Pancreas (tissue), 10 donors: ENCODE results near the gene PRELP. TPM values are rescaled to one million over a fixed set of nuclear protein-coding genes. Genes with fewer than 3 reads are reported as not detected.

Experiments used
- ATAC-seq, 4 donors: fragments of 200-7000 bp; cut with Tn5 transposase; one replicate each; pipeline versions ENCODE4 v1.8.0 to v1.9.1; 2020; ENCODE audit warnings: mild to moderate bottlenecking in 4 of 4, moderate library complexity in 4 of 4
- DNase-seq, 6 donors: peaks; one replicate each; pipeline ENCODE4 v3.0.0-alpha.2; 2020
- FAIRE-seq: peaks from 2 replicates; lab custom pipeline; 2012; peaks lifted over from hg19 to GRCh38; lab: Jason Lieb, UNC
- H3K27ac ChIP-seq, 4 donors: fragments of 200-600 bp; sonication (generic); 1 replicate in 3 of 4; 2 replicates in 1 of 4; pipeline versions ENCODE4 v1.5.0 to v1.8.0; 2020
- H3K27me3 ChIP-seq, 4 donors: fragments of 200-600 bp; one replicate each; pipeline ENCODE4 v1.8.0; 2021
- H3K36me3 ChIP-seq, 3 donors: fragments of 200-600 bp; sonication (generic) in 1 of 3; one replicate each; pipeline versions ENCODE4 v1.5.0 to v1.8.0; 2020 to 2021
- H3K4me1 ChIP-seq, 3 donors: fragments of 200-600 bp; one replicate each; pipeline ENCODE4 v1.8.0; 2021
- H3K4me3 ChIP-seq, 4 donors: fragments of 200-600 bp; sonication (generic) in 2 of 4; one replicate each; pipeline versions ENCODE4 v1.5.0 to v1.8.0; 2020 to 2021
- H3K9me3 ChIP-seq, 4 donors: fragments of 200-600 bp; one replicate each; pipeline ENCODE4 v1.8.0; 2021
- WGBS, 2 donors: extraction: QIAGEN DNeasy Blood & Tissue Kit; methylation state at CpG; one replicate each; pipeline ENCODE4 v1.1.7; 2013; 5-methylcytosine and 5-hydroxymethylcytosine counted together
- intact Hi-C, 3 donors: fragments of 100-400 bp; cut with DNase I; formaldehyde crosslinking; loops; one replicate each; pipeline versions ENCODE4 v1.11.1 to v1.14.2; 2022
- polyA plus RNA-seq, 2 donors: library from polyadenylated mRNA; stranded (reverse); fragments of 200-250 nt; gene quantifications; one replicate each; pipeline ENCODE4 v1.2.3, GENCODE V29; 2013
- total RNA-seq, 6 donors: library from RNA; stranded (reverse); fragmentation: NEBNext Ultra II Directional in 4 of 6; extraction: Animal tissue kit (Norgen Biotek cat#: 25700) in 4 of 6; gene quantifications; one replicate each; pipeline versions ENCODE4 v1.2.1 to v1.2.4, GENCODE V29; 2021 to 2023
- TF ChIP-seq, protein P1 (sequence below), 4 donors: fragments of 200-600 bp; sonication (generic) in 3 of 4; IDR thresholded peaks; one replicate each; pipeline versions ENCODE4 v1.5.0 to v1.8.0; 2021; ENCODE audit warnings: antibody characterized with exemption in 4 of 4
- donor health status: healthy with polysubstance abuse.
- donor health status: DM: no; HTN: no; CAD: no; lungs with moderate emphysema.
- donor health status: DM: no; HTN: no; CAD: no.
- donor health status: control.
- donor health status: control.
- donor health status: Bipolar disorder and iron deficiency.
- donor health status: DM: yes; HTN: yes; CAD: no.
- donor health status: DM: no; HTN: no; CAD: no.
- donor health status: DM: no; HTN: no; CAD: no.
- donor health status: DM: yes; HTN: yes; CAD: no.

The PRELP gene
- total and polyA plus RNA-seq, 8 donors: 1.2 to 6.6 (median 3.0) TPM

GRCh38 chr1:203528063-203528462 is 52.5 kb downstream of the PRELP start:
- FAIRE-seq (no peak), ATAC-seq (no peak), DNase-seq (no peak)
- no peak overlapping the region for H3K27ac ChIP-seq
- 95% methylated on average over 3 of the region's 3 CpGs for WGBS, 2 donors
- no peaks in the 10 kb centered on the region for H3K4me1 ChIP-seq
- no peak overlapping the region for H3K4me3 ChIP-seq
- TF ChIP-seq, protein P1, sequence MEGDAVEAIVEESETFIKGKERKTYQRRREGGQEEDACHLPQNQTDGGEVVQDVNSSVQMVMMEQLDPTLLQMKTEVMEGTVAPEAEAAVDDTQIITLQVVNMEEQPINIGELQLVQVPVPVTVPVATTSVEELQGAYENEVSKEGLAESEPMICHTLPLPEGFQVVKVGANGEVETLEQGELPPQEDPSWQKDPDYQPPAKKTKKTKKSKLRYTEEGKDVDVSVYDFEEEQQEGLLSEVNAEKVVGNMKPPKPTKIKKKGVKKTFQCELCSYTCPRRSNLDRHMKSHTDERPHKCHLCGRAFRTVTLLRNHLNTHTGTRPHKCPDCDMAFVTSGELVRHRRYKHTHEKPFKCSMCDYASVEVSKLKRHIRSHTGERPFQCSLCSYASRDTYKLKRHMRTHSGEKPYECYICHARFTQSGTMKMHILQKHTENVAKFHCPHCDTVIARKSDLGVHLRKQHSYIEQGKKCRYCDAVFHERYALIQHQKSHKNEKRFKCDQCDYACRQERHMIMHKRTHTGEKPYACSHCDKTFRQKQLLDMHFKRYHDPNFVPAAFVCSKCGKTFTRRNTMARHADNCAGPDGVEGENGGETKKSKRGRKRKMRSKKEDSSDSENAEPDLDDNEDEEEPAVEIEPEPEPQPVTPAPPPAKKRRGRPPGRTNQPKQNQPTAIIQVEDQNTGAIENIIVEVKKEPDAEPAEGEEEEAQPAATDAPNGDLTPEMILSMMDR (IDR thresholded peaks at IDR 0.05): no peak
- H3K36me3 ChIP-seq: no peaks in the 10 kb centered on the region
- no peaks in the 10 kb centered on the region for H3K27me3 ChIP-seq
- H3K9me3 ChIP-seq: no peaks in the 10 kb centered on the region
- intact Hi-C loops: no loop called here

DNA sequence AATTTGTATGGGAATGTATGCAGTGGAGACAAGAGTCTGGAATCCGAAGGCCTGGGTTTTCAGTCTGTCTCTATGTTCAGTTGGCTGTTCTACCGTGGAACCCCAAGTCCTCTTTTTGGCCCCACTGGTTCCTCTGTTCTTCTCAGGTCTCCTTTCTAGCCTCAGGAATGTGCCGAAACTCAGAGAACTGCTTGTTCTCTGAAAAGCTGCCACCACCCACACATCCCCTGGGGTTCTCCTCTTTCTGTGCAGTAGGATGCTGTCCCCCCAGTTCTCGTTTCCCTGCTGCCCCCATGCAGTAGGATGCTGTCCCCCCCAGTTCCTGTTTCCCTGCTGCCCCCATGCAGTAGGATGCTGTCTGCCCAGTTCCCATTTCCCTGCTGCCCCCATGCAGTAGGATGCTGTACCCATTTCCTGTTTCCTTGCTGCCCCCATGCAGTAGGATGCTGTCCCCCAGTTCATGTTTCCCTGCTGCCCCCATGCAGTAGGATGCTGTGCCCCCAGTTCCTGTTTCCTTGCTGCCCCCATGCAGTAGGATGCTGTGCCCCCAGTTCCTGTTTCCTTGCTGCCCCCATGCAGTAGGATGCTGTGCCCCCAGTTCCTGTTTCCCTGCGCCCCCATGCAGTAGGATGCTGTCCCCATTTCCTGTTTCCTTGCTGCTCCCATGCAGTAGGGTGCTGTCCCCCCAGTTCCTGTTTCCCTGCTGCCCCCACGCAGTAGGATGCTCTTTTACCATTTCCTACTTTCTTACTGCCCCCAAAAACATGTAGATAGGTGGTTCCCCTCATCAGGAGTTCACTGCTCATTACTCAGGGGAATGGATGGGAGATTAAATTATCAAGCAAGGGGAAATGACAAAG is 53.6 kb downstream of the PRELP start:
- Histone ChIP-seq H3K9me3 (no peaks in the 10 kb centered on the region), H3K27me3 (no peaks in the 10 kb centered on the region), H3K27ac (no peak overlapping the region), H3K4me3 (no peak overlapping the region), H3K36me3 (no peaks in the 10 kb centered on the region), H3K4me1 (no peaks in the 10 kb centered on the region)
- ATAC-seq (no peak), FAIRE-seq (no peak), DNase-seq (no peak)
- WGBS, 2 donors: 89 to 91% methylated on average over 6 of the region's 6 CpGs
- intact Hi-C loops: no loop called here
- TF ChIP-seq, protein P1 (IDR thresholded peaks at IDR 0.05): no peak

- ATAC-seq (no peak), DNase-seq (no peak), FAIRE-seq (no peak)
- Histone ChIP-seq H3K27ac (no peak overlapping the region), H3K4me3 (no peak overlapping the region), H3K27me3 (no peaks in the 10 kb centered on the region), H3K4me1 (no peaks in the 10 kb centered on the region), H3K36me3 (no peaks in the 10 kb centered on the region), H3K9me3 (no peaks in the 10 kb centered on the region)
- intact Hi-C loops: no loop called here
- TF ChIP-seq, protein P1 (IDR thresholded peaks at IDR 0.05): no peak
- WGBS, 2 donors: 85 to 86% methylated on average over 3 of the region's 3 CpGs
These were observed 55.5 kb downstream of the PRELP start for GRCh38 chr1:203531063-203531462.

DNA sequence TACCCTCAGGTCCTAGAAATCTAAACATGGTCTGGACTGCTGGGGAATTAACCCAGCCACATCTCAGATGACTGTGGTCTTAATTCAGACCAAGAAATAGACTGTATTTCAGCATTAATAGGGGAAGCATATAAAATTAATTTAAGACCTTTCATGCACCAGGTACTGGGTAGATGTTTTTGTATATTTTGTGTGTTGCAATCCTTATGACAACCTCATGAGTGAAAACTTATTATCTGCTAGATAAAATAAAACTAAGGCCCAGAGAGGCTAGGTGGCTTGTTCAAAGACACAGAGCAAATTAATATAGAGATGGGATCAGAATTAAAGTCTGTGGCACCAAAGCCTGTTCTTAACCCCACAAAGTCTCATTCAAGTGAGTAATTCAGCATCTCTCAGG is 58.4 kb downstream of the PRELP start:
- H3K36me3 ChIP-seq: no peaks in the 10 kb centered on the region
- no peaks in the 10 kb centered on the region for H3K27me3 ChIP-seq
- H3K27ac ChIP-seq: no peak overlapping the region
- ATAC-seq: no peak
- TF ChIP-seq, protein P1 (IDR thresholded peaks at IDR 0.05): no peak
- peaks cover 11 to 17% (median 13%) of the 10 kb centered on the region in 3 donors for H3K4me1 ChIP-seq
- DNase-seq: no peak
- H3K9me3 ChIP-seq: no peaks in the 10 kb centered on the region
- intact Hi-C loops: no loop called here
- no peak overlapping the region for H3K4me3 ChIP-seq
- no peak for FAIRE-seq

DNA sequence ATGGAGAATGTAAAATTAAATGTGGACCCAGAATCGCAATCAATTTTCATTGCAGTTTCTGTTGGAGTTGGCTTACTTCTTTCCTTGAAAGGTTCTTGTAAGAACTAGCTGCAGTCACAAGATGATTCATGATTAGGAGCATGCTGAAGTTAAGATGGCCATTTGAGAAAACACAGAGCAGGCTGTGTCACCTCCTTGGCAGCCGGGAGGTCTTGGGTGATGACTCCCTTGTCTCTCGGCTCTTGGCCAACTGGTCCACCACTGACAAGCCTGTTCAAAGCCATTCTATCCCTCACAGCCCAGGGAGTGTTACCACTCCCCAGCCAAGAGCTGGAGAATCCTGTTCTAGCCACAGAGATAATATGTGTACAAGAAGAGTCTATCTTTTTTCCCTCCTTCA is 58.9 kb downstream of the PRELP start:
- Histone ChIP-seq H3K36me3 (no peaks in the 10 kb centered on the region), H3K4me3 (no peak overlapping the region), H3K9me3 (no peaks in the 10 kb centered on the region), H3K27me3 (no peaks in the 10 kb centered on the region), H3K4me1 (peaks cover 12 to 21% (median 13%) of the 10 kb centered on the region in 3 donors), H3K27ac (no peak overlapping the region)
- WGBS, 2 donors: 76 to 88% methylated on average over 3 of the region's 3 CpGs
- FAIRE-seq (no peak), ATAC-seq (peak in 1 of 4 donors; percentile 4), DNase-seq (peak in 1 of 6 donors; percentile 41)
- intact Hi-C loops: no loop called here
- TF ChIP-seq, protein P1 (IDR thresholded peaks at IDR 0.05): no peak
